Measurements from ENCODE around the gene GTF2F1.

GTF2F1 gene

GRCh38 chr19:6340493-6341201, 52.3 kb downstream of the GTF2F1 start:
- DNase-seq (ENCODE audit: low spot score) = no peak
- H3K36me3 Mint-ChIP-seq (ENCODE audit: low read depth) = no peaks in the 10 kb centered on the region
- no peaks in the 10 kb centered on the region for H3K4me1 Mint-ChIP-seq (ENCODE audit: low read depth)
- H3K27ac Mint-ChIP-seq = no peak overlapping the region
- H3K4me3 Mint-ChIP-seq = no peak overlapping the region
- no peaks in the 10 kb centered on the region for H3K27me3 Mint-ChIP-seq (ENCODE audit: low read depth)
- H3K9me3 Mint-ChIP-seq = no peaks in the 10 kb centered on the region

GRCh38 chr19:6334490-6335285, 58.3 kb downstream of the GTF2F1 start:
- Mint-ChIP-seq H3K4me3 (no peak overlapping the region), H3K36me3 (ENCODE audit: low read depth) (no peaks in the 10 kb centered on the region), H3K27me3 (ENCODE audit: low read depth) (no peaks in the 10 kb centered on the region), H3K4me1 (ENCODE audit: low read depth) (no peaks in the 10 kb centered on the region), H3K9me3 (no peaks in the 10 kb centered on the region), H3K27ac (no peak overlapping the region)
- DNase-seq (ENCODE audit: low spot score) = no peak

GRCh38 chr19:6333439-6333838, 59.5 kb downstream of the GTF2F1 start, which contains the start of gene ACER1:
ACER1 (minus strand) TSS chr19:6333612; CDS start chr19:6333551, 61 bp downstream.
- Mint-ChIP-seq H3K9me3 (no peaks in the 10 kb centered on the region), H3K27me3 (ENCODE audit: low read depth) (no peaks in the 10 kb centered on the region), H3K4me3 (no peak within 1 kb of the TSS), H3K27ac (no peak within 1 kb of the TSS), H3K4me1 (ENCODE audit: low read depth) (no peaks in the 10 kb centered on the region), H3K36me3 (ENCODE audit: low read depth) (no peaks in the 10 kb centered on the region)
- no peak for DNase-seq (ENCODE audit: low spot score)
